Uterus (tissue), 2 donors: ENCODE measurements around the gene DLK2.

Experiments used
- POLR2A ChIP-seq, 2 donors: fragments of 450-650 bp; IDR thresholded peaks; one replicate each; pipeline ENCODE4 v1.6.1; 2016; ENCODE audit warnings: antibody characterized with exemption in 2 of 2, mild to moderate bottlenecking in 1 of 2, moderate library complexity in 1 of 2
- TF ChIP-seq, protein P1 (sequence below), 4 experiments: fragments of 200-600 bp in 2 of 4; fragments of 450-650 bp in 2 of 4; sonication (generic) in 2 of 4; IDR thresholded peaks; one replicate each; pipeline ENCODE4 v1.5.1; 2016 to 2019; ENCODE audit warnings: antibody characterized with exemption in 4 of 4, mild to moderate bottlenecking in 2 of 4, moderate library complexity in 1 of 4

DNA sequence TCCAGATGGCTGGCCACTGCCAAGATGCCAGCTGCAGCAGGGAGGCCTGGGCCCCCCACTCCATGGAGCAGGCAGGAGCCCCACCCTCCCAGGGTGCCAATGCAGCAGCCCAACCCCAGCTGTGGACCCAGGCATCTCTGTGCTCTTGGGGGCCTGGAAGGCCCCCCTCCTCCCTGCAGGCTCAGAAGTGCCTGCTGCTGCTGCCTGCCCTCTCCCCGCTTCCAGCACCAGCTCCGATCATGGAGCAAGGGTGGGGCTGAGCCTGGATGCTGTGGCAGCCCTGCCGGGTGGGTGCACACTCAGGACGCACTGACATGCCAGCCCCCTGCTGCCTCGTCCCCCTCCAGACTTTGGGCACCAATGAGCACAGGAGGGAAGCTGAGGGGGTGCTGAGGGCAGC is 42.8 kb downstream of the DLK2 start:
- no peak for TF ChIP-seq POLR2A (IDR thresholded peaks at IDR 0.05)
- TF ChIP-seq, protein P1, sequence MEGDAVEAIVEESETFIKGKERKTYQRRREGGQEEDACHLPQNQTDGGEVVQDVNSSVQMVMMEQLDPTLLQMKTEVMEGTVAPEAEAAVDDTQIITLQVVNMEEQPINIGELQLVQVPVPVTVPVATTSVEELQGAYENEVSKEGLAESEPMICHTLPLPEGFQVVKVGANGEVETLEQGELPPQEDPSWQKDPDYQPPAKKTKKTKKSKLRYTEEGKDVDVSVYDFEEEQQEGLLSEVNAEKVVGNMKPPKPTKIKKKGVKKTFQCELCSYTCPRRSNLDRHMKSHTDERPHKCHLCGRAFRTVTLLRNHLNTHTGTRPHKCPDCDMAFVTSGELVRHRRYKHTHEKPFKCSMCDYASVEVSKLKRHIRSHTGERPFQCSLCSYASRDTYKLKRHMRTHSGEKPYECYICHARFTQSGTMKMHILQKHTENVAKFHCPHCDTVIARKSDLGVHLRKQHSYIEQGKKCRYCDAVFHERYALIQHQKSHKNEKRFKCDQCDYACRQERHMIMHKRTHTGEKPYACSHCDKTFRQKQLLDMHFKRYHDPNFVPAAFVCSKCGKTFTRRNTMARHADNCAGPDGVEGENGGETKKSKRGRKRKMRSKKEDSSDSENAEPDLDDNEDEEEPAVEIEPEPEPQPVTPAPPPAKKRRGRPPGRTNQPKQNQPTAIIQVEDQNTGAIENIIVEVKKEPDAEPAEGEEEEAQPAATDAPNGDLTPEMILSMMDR (IDR thresholded peaks at IDR 0.05): no peak
